ENCODE results near the gene DOLK.

Gene DOLK

DNA sequence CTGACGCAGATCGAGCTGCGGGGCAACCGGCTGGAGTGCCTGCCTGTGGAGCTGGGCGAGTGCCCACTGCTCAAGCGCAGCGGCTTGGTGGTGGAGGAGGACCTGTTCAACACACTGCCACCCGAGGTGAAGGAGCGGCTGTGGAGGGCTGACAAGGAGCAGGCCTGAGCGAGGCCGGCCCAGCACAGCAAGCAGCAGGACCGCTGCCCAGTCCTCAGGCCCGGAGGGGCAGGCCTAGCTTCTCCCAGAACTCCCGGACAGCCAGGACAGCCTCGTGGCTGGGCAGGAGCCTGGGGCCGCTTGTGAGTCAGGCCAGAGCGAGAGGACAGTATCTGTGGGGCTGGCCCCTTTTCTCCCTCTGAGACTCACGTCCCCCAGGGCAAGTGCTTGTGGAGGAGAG is 31.2 kb downstream of the DOLK start:
- Histone ChIP-seq H2AFZ (ENCODE audit: low read depth, low read length) (no peak overlapping the region), H3K4me3 (ENCODE audit: low read depth in 1 of 2, low read length in 2 of 2) (no peak overlapping the region), H3K9me3 (ENCODE audit: insufficient read depth, low read length, severe bottlenecking) (no peaks in the 10 kb centered on the region), H3K27me3 (ENCODE audit: insufficient read depth, low read length, poor library complexity) (no peaks in the 10 kb centered on the region), H3K79me2 (ENCODE audit: insufficient read depth, low read length) (no peaks in the 10 kb centered on the region; the same call in 1 of the 2 replicates), H3K27ac (ENCODE audit: low read length) (no peak overlapping the region), H3K4me2 (ENCODE audit: insufficient read depth, low read length) (no peak overlapping the region), H4K20me1 (ENCODE audit: insufficient read depth, low read length) (peaks cover 9% of the 10 kb centered on the region; the same call in 1 of the 2 replicates), H3K9ac (ENCODE audit: low read depth, low read length) (no peak overlapping the region), H3K36me3 (ENCODE audit: insufficient read depth, low read length) (peaks cover 46% of the 10 kb centered on the region), H3K4me1 (ENCODE audit: insufficient read depth, low read length) (no peaks in the 10 kb centered on the region)
- no peak for ATAC-seq (ENCODE audit: insufficient read depth, low read depth)
- DNase-seq, result no peak
- TF ChIP-seq EZH2 (IDR thresholded peaks at IDR 0.05; ENCODE audit: borderline replicate concordance, low read depth, low read length, severe bottlenecking), result no peak
- TF ChIP-seq, protein P1, sequence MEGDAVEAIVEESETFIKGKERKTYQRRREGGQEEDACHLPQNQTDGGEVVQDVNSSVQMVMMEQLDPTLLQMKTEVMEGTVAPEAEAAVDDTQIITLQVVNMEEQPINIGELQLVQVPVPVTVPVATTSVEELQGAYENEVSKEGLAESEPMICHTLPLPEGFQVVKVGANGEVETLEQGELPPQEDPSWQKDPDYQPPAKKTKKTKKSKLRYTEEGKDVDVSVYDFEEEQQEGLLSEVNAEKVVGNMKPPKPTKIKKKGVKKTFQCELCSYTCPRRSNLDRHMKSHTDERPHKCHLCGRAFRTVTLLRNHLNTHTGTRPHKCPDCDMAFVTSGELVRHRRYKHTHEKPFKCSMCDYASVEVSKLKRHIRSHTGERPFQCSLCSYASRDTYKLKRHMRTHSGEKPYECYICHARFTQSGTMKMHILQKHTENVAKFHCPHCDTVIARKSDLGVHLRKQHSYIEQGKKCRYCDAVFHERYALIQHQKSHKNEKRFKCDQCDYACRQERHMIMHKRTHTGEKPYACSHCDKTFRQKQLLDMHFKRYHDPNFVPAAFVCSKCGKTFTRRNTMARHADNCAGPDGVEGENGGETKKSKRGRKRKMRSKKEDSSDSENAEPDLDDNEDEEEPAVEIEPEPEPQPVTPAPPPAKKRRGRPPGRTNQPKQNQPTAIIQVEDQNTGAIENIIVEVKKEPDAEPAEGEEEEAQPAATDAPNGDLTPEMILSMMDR (IDR thresholded peaks at IDR 0.05; ENCODE audit: borderline replicate concordance, extremely low read depth, low read length, poor library complexity, severe bottlenecking), result no peak

DNA sequence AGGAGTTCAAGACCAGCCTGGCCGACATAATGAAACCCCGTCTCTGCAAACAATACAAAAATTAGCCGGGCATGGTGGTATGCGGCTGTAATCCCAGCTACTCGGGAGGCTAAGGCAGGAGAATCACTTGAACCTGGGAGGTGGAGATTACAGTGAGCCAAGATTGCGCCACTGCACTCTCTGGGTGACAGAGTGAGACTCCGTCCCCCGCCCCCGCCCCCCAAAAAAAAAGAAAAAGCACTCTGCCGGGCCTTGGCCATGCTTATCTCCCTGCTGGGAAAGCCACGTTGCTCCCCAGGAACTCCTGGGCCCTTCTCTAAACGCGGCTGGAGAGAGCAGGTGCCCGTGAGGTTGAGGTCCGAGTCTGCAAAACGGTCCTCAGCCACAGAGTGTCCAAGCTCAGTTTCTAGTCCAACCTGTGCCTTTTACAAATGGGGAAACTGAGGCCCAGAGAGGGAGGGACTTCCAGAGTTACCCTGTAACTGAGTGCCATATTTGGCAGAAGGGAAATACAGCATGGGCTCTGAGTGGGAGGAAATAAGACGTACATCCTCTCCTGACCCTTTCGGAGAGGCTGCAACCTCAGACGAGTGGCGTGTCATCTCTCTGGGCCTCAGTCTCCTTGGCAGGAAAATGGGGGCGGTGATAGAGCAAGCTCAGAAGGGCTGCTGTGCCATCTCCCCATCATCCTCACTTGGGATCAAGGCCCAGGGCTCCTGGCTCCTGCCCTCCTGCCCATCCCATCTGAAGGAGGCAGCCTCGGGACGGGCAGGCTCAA is 33.2 kb downstream of the DOLK start:
- Histone ChIP-seq H2AFZ (ENCODE audit: low read depth, low read length) (no peak overlapping the region), H3K27ac (ENCODE audit: low read length) (no peak overlapping the region), H3K4me2 (ENCODE audit: insufficient read depth, low read length) (no peak overlapping the region), H3K36me3 (ENCODE audit: insufficient read depth, low read length) (peaks cover 61% of the 10 kb centered on the region), H3K79me2 (ENCODE audit: insufficient read depth, low read length) (peaks cover 2% of the 10 kb centered on the region; the same call in 1 of the 2 replicates), H3K27me3 (ENCODE audit: insufficient read depth, low read length, poor library complexity) (no peaks in the 10 kb centered on the region), H3K9me3 (ENCODE audit: insufficient read depth, low read length, severe bottlenecking) (no peaks in the 10 kb centered on the region), H3K9ac (ENCODE audit: low read depth, low read length) (no peak overlapping the region), H3K4me3 (ENCODE audit: low read depth in 1 of 2, low read length in 2 of 2) (no peak overlapping the region), H4K20me1 (ENCODE audit: insufficient read depth, low read length) (peaks cover 9% of the 10 kb centered on the region; the same call in 1 of the 2 replicates), H3K4me1 (ENCODE audit: insufficient read depth, low read length) (no peaks in the 10 kb centered on the region)
- TF ChIP-seq, protein P1 (IDR thresholded peaks at IDR 0.05; ENCODE audit: borderline replicate concordance, extremely low read depth, low read length, poor library complexity, severe bottlenecking), result no peak
- TF ChIP-seq EZH2 (IDR thresholded peaks at IDR 0.05; ENCODE audit: borderline replicate concordance, low read depth, low read length, severe bottlenecking), result no peak
- ATAC-seq (ENCODE audit: insufficient read depth, low read depth) (no peak), DNase-seq (no peak)

DNA sequence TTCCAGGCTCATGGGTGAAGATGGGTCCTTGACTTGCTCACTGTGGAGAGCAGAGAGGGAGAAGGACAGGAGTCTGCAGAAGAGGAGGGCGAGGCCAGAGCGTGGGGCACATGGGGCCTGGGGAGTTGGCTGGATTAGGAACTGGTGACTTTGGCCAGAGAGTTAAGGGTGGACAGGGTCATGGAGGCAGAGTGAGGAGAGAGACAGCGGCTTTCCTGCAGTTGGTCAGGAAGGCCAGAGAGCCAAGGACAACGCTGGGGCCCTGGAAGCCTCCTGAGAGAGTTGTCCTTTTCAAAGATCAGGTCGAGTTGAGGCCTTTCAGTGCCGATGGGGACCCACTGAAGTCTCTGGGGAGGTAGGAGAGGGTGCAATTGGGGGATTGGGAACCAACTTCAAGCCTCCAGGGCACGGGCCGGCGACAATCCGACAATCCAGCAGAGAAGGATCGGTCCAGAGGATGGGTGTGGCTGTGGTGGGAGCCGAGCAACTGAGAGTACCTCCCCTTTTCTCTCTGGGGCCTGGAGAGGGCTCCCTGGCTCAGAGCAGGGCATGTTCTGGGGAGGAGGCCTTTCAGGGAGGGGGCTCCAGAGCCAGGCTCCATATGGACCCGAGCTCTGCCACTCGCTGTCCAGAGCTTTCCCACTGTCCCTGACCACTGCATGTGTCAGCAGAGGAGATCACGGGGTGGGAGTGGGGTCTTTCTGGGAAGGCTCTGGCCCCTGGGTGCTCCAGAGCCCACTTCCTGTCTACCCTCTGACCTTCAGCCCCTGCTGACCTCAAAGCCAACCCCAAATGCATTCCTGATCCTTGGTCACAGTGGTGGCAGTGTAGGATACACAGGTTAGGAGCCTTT is 34.1 kb downstream of the DOLK start:
- Histone ChIP-seq H3K4me1 (ENCODE audit: insufficient read depth, low read length) (no peaks in the 10 kb centered on the region), H4K20me1 (ENCODE audit: insufficient read depth, low read length) (peaks cover 9% of the 10 kb centered on the region; the same call in 1 of the 2 replicates), H2AFZ (ENCODE audit: low read depth, low read length) (no peak overlapping the region), H3K4me3 (ENCODE audit: low read depth in 1 of 2, low read length in 2 of 2) (no peak overlapping the region), H3K27ac (ENCODE audit: low read length) (no peak overlapping the region), H3K9me3 (ENCODE audit: insufficient read depth, low read length, severe bottlenecking) (no peaks in the 10 kb centered on the region), H3K9ac (ENCODE audit: low read depth, low read length) (no peak overlapping the region), H3K4me2 (ENCODE audit: insufficient read depth, low read length) (no peak overlapping the region), H3K36me3 (ENCODE audit: insufficient read depth, low read length) (peaks cover 71% of the 10 kb centered on the region), H3K27me3 (ENCODE audit: insufficient read depth, low read length, poor library complexity) (no peaks in the 10 kb centered on the region), H3K79me2 (ENCODE audit: insufficient read depth, low read length) (peaks cover 2% of the 10 kb centered on the region; the same call in 1 of the 2 replicates)
- ATAC-seq (ENCODE audit: insufficient read depth, low read depth), result no peak
- TF ChIP-seq, protein P1 (IDR thresholded peaks at IDR 0.05; ENCODE audit: borderline replicate concordance, extremely low read depth, low read length, poor library complexity, severe bottlenecking), result no peak
- no peak for TF ChIP-seq EZH2 (IDR thresholded peaks at IDR 0.05; ENCODE audit: borderline replicate concordance, low read depth, low read length, severe bottlenecking)
- no peak for DNase-seq
